K562 (cell line): ENCODE measurements around the gene NELL1. TPM values are rescaled to one million over a fixed set of nuclear protein-coding genes. Genes with fewer than 3 reads are reported as not detected.

Experiments used
- ATAC-seq: fragments of 200-7000 bp; cut with Tn5 transposase; 3 replicates; pipeline ENCODE4 v1.9.1; 2020; ENCODE audit warnings: moderate library complexity
- BruUV-seq: library from RNA; stranded (reverse); fragments of 400-500 nt; replicated peaks from 2 replicates; lab custom pipeline; 2021; lab: Mats Ljungman, UMichigan
- CTCF ChIA-PET: fragments of 300-600 bp; formaldehyde crosslinking; extraction: SDS; loops from one replicate; lab custom pipeline; 2021; ENCODE audit warnings: low intra/inter-chr PET ratio; lab: Yijun Ruan, JAX
- POLR2A ChIA-PET: fragments of 300-600, 350-650 bp; sonication (Branson Sonifier 250); formaldehyde crosslinking; extraction: SDS; loops from one replicate; lab custom pipeline; 2021; ENCODE audit warnings: antibody characterized with exemption, inconsistent platforms; lab: Yijun Ruan, JAX
- DNase-seq, 4 experiments: peaks; one replicate each; pipeline versions ENCODE4 v3.0.0 to v3.0.0-alpha.2; 2011 to 2018; ENCODE audit warnings: low spot score in 3 of 4, mixed read lengths in 3 of 4; ENCODE audit errors: extremely low read depth in 1 of 4
- FAIRE-seq: peaks from 2 replicates; lab custom pipeline; 2011; peaks lifted over from hg19 to GRCh38; lab: Jason Lieb, UNC
- H2AFZ ChIP-seq: 2 replicates; pipeline ENCODE4 v1.6.0; 2011; ENCODE audit warnings: low read depth, low read length, control low read depth, inconsistent platforms
- H3K27ac ChIP-seq: fragments of 200-600 bp; 3 replicates; pipeline ENCODE4 v1.8.0; 2011; ENCODE audit warnings: low read depth, mild to moderate bottlenecking, control low read depth, inconsistent platforms, low read length, moderate library complexity, mixed read lengths; ENCODE audit errors: extremely low read depth
- H3K27me3 ChIP-seq, 2 experiments: fragments of 300-600 bp in 1 of 2; 2 replicates in 1 of 2; 3 replicates in 1 of 2; pipeline versions ENCODE4 v1.6.0 to v1.8.0; 2011; ENCODE audit warnings: inconsistent platforms in 2 of 2, low read length in 2 of 2, mild to moderate bottlenecking in 1 of 2, mixed read lengths in 1 of 2, moderate library complexity in 1 of 2; ENCODE audit not compliant: control insufficient read depth in 2 of 2, insufficient read depth in 2 of 2
- H3K36me3 ChIP-seq: fragments of 300-600 bp; 3 replicates; pipeline ENCODE4 v1.8.0; 2011; ENCODE audit warnings: mild to moderate bottlenecking, low read length, inconsistent platforms; ENCODE audit not compliant: control insufficient read depth, insufficient read depth
- H3K4me1 ChIP-seq, 2 experiments: fragments of 200-600 bp in 1 of 2; replicated peaks in 1 of 2; 2 replicates in 1 of 2; 3 replicates in 1 of 2; pipeline versions ENCODE4 v1.5.1 to v1.8.0; 2011; ENCODE audit warnings: inconsistent platforms in 2 of 2, low read length in 2 of 2, mild to moderate bottlenecking in 1 of 2, mixed read lengths in 1 of 2, moderate library complexity in 1 of 2; ENCODE audit not compliant: control insufficient read depth in 2 of 2, insufficient read depth in 2 of 2
- H3K4me2 ChIP-seq: 2 replicates; pipeline ENCODE4 v1.6.1; 2011; ENCODE audit warnings: low read length, control low read depth, inconsistent platforms, mixed read lengths; ENCODE audit not compliant: insufficient read depth
- H3K4me3 ChIP-seq: fragments of 200-600 bp; sonication (generic), shearing (Covaris generic); 2 replicates; pipeline ENCODE4 v1.5.1; 2016; ENCODE audit warnings: control low read depth, inconsistent platforms
- H3K79me2 ChIP-seq: fragments of 200-600 bp; 3 replicates; pipeline ENCODE4 v1.8.0; 2011; ENCODE audit warnings: low read length, inconsistent platforms; ENCODE audit not compliant: control insufficient read depth, insufficient read depth
- H3K9ac ChIP-seq, 2 experiments: 2 replicates each; pipeline versions ENCODE4 v1.6.0 to v1.6.1; 2011; ENCODE audit warnings: low read depth in 2 of 2, low read length in 2 of 2, control low read depth in 1 of 2, inconsistent platforms in 1 of 2, mild to moderate bottlenecking in 1 of 2, mixed read lengths in 1 of 2; ENCODE audit not compliant: insufficient read depth in 1 of 2
- H3K9me1 ChIP-seq: one replicate; pipeline ENCODE4 v1.6.0; 2011; ENCODE audit warnings: inconsistent platforms, mild to moderate bottlenecking, low read length, moderate library complexity; ENCODE audit not compliant: control insufficient read depth, insufficient read depth
- H3K9me3 ChIP-seq: replicated peaks from 2 replicates; pipeline ENCODE4 v1.5.1; 2011; ENCODE audit warnings: low read depth, low read length, inconsistent platforms; ENCODE audit not compliant: control insufficient read depth, insufficient read depth
- H4K20me1 ChIP-seq: replicated peaks from 2 replicates; pipeline ENCODE4 v1.6.1; 2011; ENCODE audit warnings: low read length, inconsistent platforms, mixed read lengths; ENCODE audit not compliant: control insufficient read depth, insufficient read depth
- ARID4B ChIP-seq: sonication (generic); formaldehyde crosslinking; IDR thresholded peaks from 2 replicates; pipeline ENCODE4 v1.8.0; 2022; ENCODE audit warnings: mild to moderate bottlenecking, missing genetic modification reagents
- BRD9 ChIP-seq: fragments of 450-650 bp; IDR thresholded peaks from 2 replicates; pipeline ENCODE4 v1.6.1; 2018; ENCODE audit warnings: low read depth; ENCODE audit not compliant: partially characterized antibody
- FOXK1 ChIP-seq: sonication (generic); formaldehyde crosslinking; IDR thresholded peaks from 2 replicates; pipeline ENCODE4 v1.8.0; 2022; ENCODE audit warnings: missing genetic modification reagents, mild to moderate bottlenecking, borderline replicate concordance
- FOXO4 ChIP-seq: fragments of 450-650 bp; formaldehyde crosslinking; IDR thresholded peaks from 2 replicates; pipeline ENCODE4 v1.4.0; 2020; ENCODE audit warnings: mild to moderate bottlenecking, moderate library complexity
- IRF2 ChIP-seq: sonication (generic); formaldehyde crosslinking; IDR thresholded peaks from 2 replicates; pipeline ENCODE4 v1.8.1; 2022; ENCODE audit warnings: mild to moderate bottlenecking, missing genetic modification reagents
- NFATC3 ChIP-seq: fragments of 450-650 bp; IDR thresholded peaks from 2 replicates; pipeline ENCODE4 v1.6.1; 2017; ENCODE audit warnings: mild to moderate bottlenecking
- SMARCC2 ChIP-seq: fragments of 450-650 bp; IDR thresholded peaks from 2 replicates; pipeline ENCODE4 v1.6.1; 2017; ENCODE audit warnings: antibody characterized with exemption, moderate library complexity, mild to moderate bottlenecking, low read depth
- SRSF3 ChIP-seq: fragments of 200-400 bp; formaldehyde crosslinking; IDR thresholded peaks from 2 replicates; pipeline ENCODE4 v1.6.1; 2016; ENCODE audit warnings: mild to moderate bottlenecking, low read length, moderate library complexity; ENCODE audit not compliant: insufficient read depth
- TEAD2 ChIP-seq: fragments of 450-650 bp; IDR thresholded peaks from 2 replicates; pipeline ENCODE4 v1.6.1; 2016; ENCODE audit warnings: missing genetic modification characterization, control low read depth, missing compliant biosample characterization
- ZBTB8A ChIP-seq: fragments of 450-650 bp; IDR thresholded peaks from 2 replicates; pipeline ENCODE4 v1.6.1; 2018; ENCODE audit warnings: mild to moderate bottlenecking, moderate library complexity; ENCODE audit not compliant: partially characterized antibody
- ZNF347 ChIP-seq: fragments of 450-650 bp; formaldehyde crosslinking; IDR thresholded peaks from 2 replicates; pipeline ENCODE4 v1.4.0; 2020; ENCODE audit warnings: low read depth, mild to moderate bottlenecking, moderate library complexity
- ZNF507 ChIP-seq: conservative IDR thresholded peaks from 2 replicates; pipeline ENCODE4 v1.6.1; 2017; ENCODE audit warnings: missing genetic modification characterization, missing compliant biosample characterization
- WGBS: fragments of 100-300 bp; shearing (Covaris generic); methylation state at CpG from one replicate; pipeline ENCODE4 v1.1.6; 2016; ENCODE audit warnings: low coverage, mixed read lengths; ENCODE audit not compliant: insufficient coverage; ENCODE audit errors: missing lambda C conversion rate; 5-methylcytosine and 5-hydroxymethylcytosine counted together
- in situ Hi-C: fragments of 300-500 bp; cut with MboI; formaldehyde crosslinking; loops from 4 replicates; pipeline ENCODE4 v1.15.0; 2018; ENCODE audit warnings: inconsistent platforms, mixed read lengths
- intact Hi-C: fragments of 100-400 bp; cut with micrococcal nuclease; formaldehyde crosslinking; loops from 2 replicates; pipeline ENCODE4 v1.14.2; 2022
- polyA plus RNA-seq, 8 experiments: library from polyadenylated mRNA; depleted of rRNA in 4 of 8; stranded (reverse) in 5 of 8; unstranded in 3 of 8; fragments of >200 nt; fragmentation: Nextera tagmentation in 2 of 8; fragmentation: Illumina TruSeq in 1 of 8; extraction: Ambion mirVana in 2 of 8; extraction: Trizol in 1 of 8; gene quantifications; 2 replicates each; pipeline versions ENCODE4 v1.2.1 to v1.2.3, GENCODE V29; 2011 to 2014; ENCODE audit warnings: inconsistent platforms in 1 of 8, missing spikeins in 1 of 8
- total RNA-seq, 7 experiments: library from RNA; depleted of rRNA in 6 of 7; stranded (reverse); fragments of >200 nt in 6 of 7; fragmentation: Illumina TruSeq in 2 of 7; extraction: Trizol in 2 of 7; gene quantifications; 2 replicates each; pipeline versions ENCODE4 v1.2.1 to v1.2.3, GENCODE V29; 2011 to 2021; ENCODE audit warnings: low replicate concordance in 1 of 7
- TF ChIP-seq, protein P1 (sequence below), 2 experiments: IDR thresholded peaks in 1 of 2; conservative IDR thresholded peaks in 1 of 2; 2 replicates each; pipeline ENCODE4 v1.6.1; 2016; ENCODE audit warnings: low read depth in 2 of 2, mild to moderate bottlenecking in 1 of 2, missing compliant biosample characterization in 1 of 2, missing genetic modification characterization in 1 of 2, moderate library complexity in 1 of 2

Gene NELL1
- total and polyA plus RNA-seq, 9 of the 15 experiments (the other 6 are each of a cell fraction or from before 2014, with no cell fraction given) = not detected

DNA sequence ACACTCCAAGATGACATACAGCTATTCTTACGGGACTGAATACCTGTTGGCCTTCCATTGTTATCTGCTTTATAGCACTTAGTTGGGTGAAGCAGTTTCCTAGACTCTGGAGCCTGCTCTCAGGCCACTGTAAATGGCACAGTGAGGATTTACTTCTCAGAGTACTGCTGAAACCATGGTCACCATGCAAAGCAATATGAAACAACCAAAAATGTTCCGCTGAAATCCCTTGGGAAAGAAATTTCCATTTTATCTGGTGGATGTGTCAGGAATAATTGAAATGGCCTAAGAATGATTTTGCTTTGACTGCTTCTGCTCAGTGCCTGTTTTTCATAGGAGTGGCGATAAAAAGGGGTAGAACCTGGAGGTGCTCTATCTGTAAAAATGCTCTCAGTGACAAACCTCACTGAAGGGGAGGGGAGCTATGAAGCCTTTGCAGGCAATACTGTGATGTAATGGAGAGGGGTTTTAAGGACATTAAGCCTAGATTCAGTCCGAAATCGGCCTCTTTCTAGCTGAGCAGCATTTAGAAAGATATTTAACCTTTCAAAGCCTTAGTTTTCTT lies 871.9 kb downstream of the NELL1 start:
- DNase-seq (no peak), ATAC-seq (no peak), FAIRE-seq (no peak)
- no peak overlapping the region for H3K4me2 ChIP-seq
- H3K36me3 ChIP-seq = no peaks in the 10 kb centered on the region
- ChIA-PET POLR2A (no interaction called here), CTCF (no interaction called here)
- BruUV-seq = no TSS peak
- H3K9me3 ChIP-seq = no peaks in the 10 kb centered on the region
- no peak overlapping the region for H3K4me3 ChIP-seq
- H3K4me1 ChIP-seq = no peaks in the 10 kb centered on the region
- in situ Hi-C loops = no loop called here
- 5% methylated on average over 5 of the region's 5 CpGs for WGBS
- no peak overlapping the region for H2AFZ ChIP-seq
- H3K27me3 ChIP-seq = no peaks in the 10 kb centered on the region
- H3K9me1 ChIP-seq = no peaks in the 10 kb centered on the region
- intact Hi-C loops = no loop called here
- TF ChIP-seq, protein P1, sequence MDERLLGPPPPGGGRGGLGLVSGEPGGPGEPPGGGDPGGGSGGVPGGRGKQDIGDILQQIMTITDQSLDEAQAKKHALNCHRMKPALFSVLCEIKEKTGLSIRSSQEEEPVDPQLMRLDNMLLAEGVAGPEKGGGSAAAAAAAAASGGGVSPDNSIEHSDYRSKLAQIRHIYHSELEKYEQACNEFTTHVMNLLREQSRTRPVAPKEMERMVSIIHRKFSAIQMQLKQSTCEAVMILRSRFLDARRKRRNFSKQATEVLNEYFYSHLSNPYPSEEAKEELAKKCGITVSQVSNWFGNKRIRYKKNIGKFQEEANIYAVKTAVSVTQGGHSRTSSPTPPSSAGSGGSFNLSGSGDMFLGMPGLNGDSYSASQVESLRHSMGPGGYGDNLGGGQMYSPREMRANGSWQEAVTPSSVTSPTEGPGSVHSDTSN (CRISPR knock-in tag; IDR thresholded peaks at IDR 0.05; ENCODE audit: low read depth) = no peak
- TF ChIP-seq, protein P1 (tag; conservative IDR thresholded peaks at IDR 0.05; ENCODE audit: low read depth) = no peak
- TF ChIP-seq ZNF507 (no peak), SRSF3 (no peak), NFATC3 (no peak), FOXK1 (CRISPR knock-in tag) (no peak), IRF2 (CRISPR knock-in tag) (no peak), FOXO4 (CRISPR knock-in tag) (no peak), TEAD2 (tag) (no peak), ZNF347 (CRISPR knock-in tag) (no peak), BRD9 (no peak), SMARCC2 (no peak), ARID4B (CRISPR knock-in tag) (no peak), ZBTB8A (no peak)
- H3K9ac ChIP-seq = no peak overlapping the region
- H4K20me1 ChIP-seq = no peaks in the 10 kb centered on the region
- H3K79me2 ChIP-seq = no peaks in the 10 kb centered on the region
- H3K27ac ChIP-seq = no peak overlapping the region
